Esophagus (tissue), 2 donors: ENCODE results near the gene PARD3B. TPM values are rescaled to one million over a fixed set of nuclear protein-coding genes. Genes with fewer than 3 reads are reported as not detected.
"Not testable (repeated sequence)": the region's sequence is repeated elsewhere in the genome, so short reads cannot be mapped to it uniquely, and the experiment has no call there.

Experiments
- H3K27ac ChIP-seq, 2 donors: one replicate each; pipeline ENCODE4 v1.5.1; 2013; ENCODE audit warnings: low read depth in 2 of 2, mild to moderate bottlenecking in 2 of 2, inconsistent platforms in 1 of 2, low read length in 1 of 2, moderate library complexity in 1 of 2
- H3K27me3 ChIP-seq, 2 donors: one replicate each; pipeline ENCODE4 v1.6.1; 2013; ENCODE audit warnings: low read length in 2 of 2, control low read depth in 1 of 2, mild to moderate bottlenecking in 1 of 2; ENCODE audit not compliant: insufficient read depth in 2 of 2, control insufficient read depth in 1 of 2
- H3K36me3 ChIP-seq, 2 donors: one replicate each; pipeline ENCODE4 v1.6.1; 2013; ENCODE audit warnings: low read length in 1 of 2; ENCODE audit not compliant: control insufficient read depth in 2 of 2, insufficient read depth in 2 of 2
- H3K4me1 ChIP-seq, 2 donors: one replicate each; pipeline ENCODE4 v1.6.1; 2013; ENCODE audit warnings: low read length in 1 of 2; ENCODE audit not compliant: control insufficient read depth in 2 of 2, insufficient read depth in 2 of 2
- H3K4me3 ChIP-seq, 2 donors: one replicate each; pipeline ENCODE4 v1.5.1; 2013; ENCODE audit warnings: low read length in 2 of 2, mild to moderate bottlenecking in 2 of 2, low read depth in 1 of 2, moderate library complexity in 1 of 2
- H3K9me3 ChIP-seq, 2 donors: one replicate each; pipeline ENCODE4 v1.6.1; 2013; ENCODE audit warnings: mild to moderate bottlenecking in 2 of 2, low read depth in 1 of 2, low read length in 1 of 2, moderate library complexity in 1 of 2; ENCODE audit not compliant: control insufficient read depth in 2 of 2, insufficient read depth in 1 of 2
- WGBS, 2 donors: extraction: QIAGEN DNeasy Blood & Tissue Kit; methylation state at CpG; one replicate each; pipeline ENCODE4 v1.1.7; 2013; 5-methylcytosine and 5-hydroxymethylcytosine counted together
- polyA plus RNA-seq, 2 donors: library from polyadenylated mRNA; stranded (reverse); fragments of 200-250 nt; gene quantifications; one replicate each; pipeline ENCODE4 v1.2.3, GENCODE V29; 2013
- donor health status: healthy with polysubstance abuse.
- donor health status: Bipolar disorder and iron deficiency.

The PARD3B gene
- polyA plus RNA-seq, 2 donors, result 1.2 to 1.3 TPM

- Histone ChIP-seq H3K36me3 (no peaks in the 10 kb centered on the region), H3K27me3 (no peaks in the 10 kb centered on the region), H3K9me3 (no peaks in the 10 kb centered on the region), H3K27ac (no peak overlapping the region), H3K4me1 (no peaks in the 10 kb centered on the region), H3K4me3 (no peak overlapping the region)
- 63 to 68% methylated on average over 10 of the region's 10 CpGs for WGBS, 2 donors
Measured at GRCh38 chr2:204538182-204539018, 6.9 kb upstream of the PARD3B start.

- H3K4me1 ChIP-seq, result no peaks in the 10 kb centered on the region
- no peaks in the 10 kb centered on the region for H3K36me3 ChIP-seq
- no peaks in the 10 kb centered on the region for H3K9me3 ChIP-seq
- no peak overlapping the region for H3K4me3 ChIP-seq
- no peaks in the 10 kb centered on the region for H3K27me3 ChIP-seq
- H3K27ac ChIP-seq, result no peak overlapping the region
- WGBS, 2 donors, result 85 to 86% methylated on average over 1 of the region's 1 CpG
Measured at GRCh38 chr2:204539019-204539385, 6.3 kb upstream of the PARD3B start.

GRCh38 chr2:204541637-204542036 is 3.6 kb upstream of the PARD3B start:
- H3K27ac ChIP-seq, result no peak overlapping the region
- no peak overlapping the region for H3K4me3 ChIP-seq
- no peaks in the 10 kb centered on the region for H3K36me3 ChIP-seq
- peaks cover 3 to 5% of the 10 kb centered on the region in 2 donors for H3K4me1 ChIP-seq
- no peaks in the 10 kb centered on the region for H3K27me3 ChIP-seq
- 95 to 96% methylated on average over 2 of the region's 2 CpGs for WGBS, 2 donors
- no peaks in the 10 kb centered on the region for H3K9me3 ChIP-seq

GRCh38 chr2:204542982-204543608 is 2.2 kb upstream of the PARD3B start:
- 77% methylated on average over 4 of the region's 4 CpGs for WGBS, 2 donors
- H3K4me3 ChIP-seq, result no peak overlapping the region
- peaks cover 3 to 5% of the 10 kb centered on the region in 2 donors for H3K4me1 ChIP-seq
- H3K9me3 ChIP-seq, result no peaks in the 10 kb centered on the region
- no peak overlapping the region for H3K27ac ChIP-seq
- no peaks in the 10 kb centered on the region for H3K36me3 ChIP-seq
- H3K27me3 ChIP-seq, result no peaks in the 10 kb centered on the region

- peak overlapping the region; percentile 81 to 82 for H3K27ac ChIP-seq
- H3K27me3 ChIP-seq, result no peaks in the 10 kb centered on the region
- peaks cover 3 to 5% of the 10 kb centered on the region in 2 donors for H3K4me1 ChIP-seq
- H3K9me3 ChIP-seq, result no peaks in the 10 kb centered on the region
- 3 to 5% methylated on average over 43 to 45 of the region's 45 CpGs for WGBS, 2 donors
- H3K4me3 ChIP-seq, result peak overlapping the region; percentile 77 to 84
- H3K36me3 ChIP-seq, result no peaks in the 10 kb centered on the region
Measured at GRCh38 chr2:204545861-204546735, 823 bp downstream of the PARD3B start.

GRCh38 chr2:204550751-204551511 is 5.7 kb downstream of the PARD3B start:
- WGBS, 2 donors, result 32 to 47% methylated on average over 3 of the region's 3 CpGs
- H3K27ac ChIP-seq, result no peak overlapping the region

GRCh38 chr2:204551512-204551863 is 6.2 kb downstream of the PARD3B start:
- no peak overlapping the region for H3K27ac ChIP-seq
- H3K36me3 ChIP-seq, result no peaks in the 10 kb centered on the region
- no peaks in the 10 kb centered on the region for H3K27me3 ChIP-seq
- H3K9me3 ChIP-seq, result no peaks in the 10 kb centered on the region
- WGBS, 2 donors, result 45 to 49% methylated on average over 3 of the region's 3 CpGs
- peaks cover 0 to under 1% of the 10 kb centered on the region in 2 donors for H3K4me1 ChIP-seq
- no peak overlapping the region for H3K4me3 ChIP-seq

More at GRCh38 chr2:204550751-204551511, 5.7 kb downstream of the PARD3B start:
- peaks cover 1 to 3% of the 10 kb centered on the region in 2 donors for H3K4me1 ChIP-seq
- H3K4me3 ChIP-seq, result no peak overlapping the region
- H3K27me3 ChIP-seq, result no peaks in the 10 kb centered on the region
- H3K36me3 ChIP-seq, result no peaks in the 10 kb centered on the region
- no peaks in the 10 kb centered on the region for H3K9me3 ChIP-seq

GRCh38 chr2:204557604-204558003 is 12.3 kb downstream of the PARD3B start:
- WGBS, 2 donors, result 83 to 88% methylated on average over 1 of the region's 1 CpG
- H3K27ac ChIP-seq, result no peak overlapping the region
- no peak overlapping the region for H3K4me3 ChIP-seq
- H3K9me3 ChIP-seq, result no peaks in the 10 kb centered on the region
- H3K36me3 ChIP-seq, result no peaks in the 10 kb centered on the region
- H3K4me1 ChIP-seq, result no peaks in the 10 kb centered on the region
- no peaks in the 10 kb centered on the region for H3K27me3 ChIP-seq

GRCh38 chr2:204559358-204559757 is 14.1 kb downstream of the PARD3B start:
- not testable (repeated sequence) for H3K27me3 ChIP-seq, H3K9me3 ChIP-seq, H3K27ac ChIP-seq, H3K4me3 ChIP-seq, H3K4me1 ChIP-seq, H3K36me3 ChIP-seq
